GM23338 (cell line): ENCODE results near the gene CASP5. TPM values are rescaled to one million over a fixed set of nuclear protein-coding genes. Genes with fewer than 3 reads are reported as not detected.
"Not testable (repeated sequence)": the region's sequence is repeated elsewhere in the genome, so short reads cannot be mapped to it uniquely, and the experiment has no call there.

Source experiments
- ATAC-seq: fragments of 200-7000 bp; cut with Tn5 transposase; 3 replicates; pipeline ENCODE4 v1.9.1; 2020
- DNase-seq: peaks from one replicate; pipeline ENCODE4 v3.0.0-alpha.2; 2015; ENCODE audit warnings: low spot score
- H2AFZ ChIP-seq: fragments of 200-600 bp; sonication (generic); 2 replicates; pipeline ENCODE4 v1.8.0; 2016; ENCODE audit warnings: antibody characterized with exemption, mild to moderate bottlenecking, moderate library complexity
- H3F3A ChIP-seq: fragments of 200-600 bp; sonication (generic); replicated peaks from 2 replicates; pipeline ENCODE4 v1.8.0; 2017; ENCODE audit warnings: antibody characterized with exemption, mixed run types, low read depth
- H3K27ac ChIP-seq: fragments of 200-600 bp; sonication (generic); 2 replicates; pipeline ENCODE4 v1.6.1; 2016; ENCODE audit warnings: low read depth
- H3K27me3 ChIP-seq: fragments of 200-600 bp; sonication (generic); 2 replicates; pipeline ENCODE4 v1.8.0; 2016; ENCODE audit warnings: mild to moderate bottlenecking, mixed run types, moderate library complexity; ENCODE audit not compliant: insufficient read depth
- H3K36me3 ChIP-seq: fragments of 200-600 bp; sonication (generic); 2 replicates; pipeline ENCODE4 v1.8.0; 2016; ENCODE audit warnings: mild to moderate bottlenecking; ENCODE audit not compliant: insufficient read depth
- H3K4me1 ChIP-seq: fragments of 200-600 bp; sonication (generic); 2 replicates; pipeline ENCODE4 v1.8.0; 2016; ENCODE audit warnings: mild to moderate bottlenecking, moderate library complexity; ENCODE audit not compliant: insufficient read depth
- H3K4me2 ChIP-seq: fragments of 200-600 bp; sonication (generic); 2 replicates; pipeline ENCODE4 v1.7.1; 2017; ENCODE audit warnings: mixed run types
- H3K4me3 ChIP-seq: fragments of 200-600 bp; sonication (generic); 2 replicates; pipeline ENCODE4 v1.6.1; 2016; ENCODE audit warnings: mixed run types
- H3K79me2 ChIP-seq: fragments of 200-600 bp; sonication (generic); replicated peaks from 2 replicates; pipeline ENCODE4 v1.8.0; 2017; ENCODE audit warnings: mild to moderate bottlenecking; ENCODE audit not compliant: insufficient read depth
- H3K9me2 ChIP-seq: fragments of 200-600 bp; sonication (generic); 2 replicates; pipeline ENCODE4 v1.8.0; 2017; ENCODE audit not compliant: insufficient read depth
- H4K20me1 ChIP-seq: fragments of 200-600 bp; sonication (generic); replicated peaks from 2 replicates; pipeline ENCODE4 v1.8.0; 2017; ENCODE audit warnings: mild to moderate bottlenecking; ENCODE audit not compliant: insufficient read depth
- H3K27ac Mint-ChIP-seq: 2 replicates; pipeline ENCODE4 v1.8.0; 2020; ENCODE audit warnings: inconsistent platforms, mild to moderate bottlenecking, moderate library complexity, mixed read lengths
- H3K27me3 Mint-ChIP-seq: 3 replicates; pipeline ENCODE4 v1.8.0; 2022; ENCODE audit warnings: low read depth, mild to moderate bottlenecking, moderate library complexity, mixed read lengths, inconsistent platforms; ENCODE audit not compliant: insufficient read depth, poor library complexity
- H3K36me3 Mint-ChIP-seq: 3 replicates; pipeline ENCODE4 v1.8.0; 2021; ENCODE audit warnings: low read depth, mild to moderate bottlenecking, inconsistent platforms, moderate library complexity, mixed read lengths
- H3K4me1 Mint-ChIP-seq: 3 replicates; pipeline ENCODE4 v1.8.0; 2020; ENCODE audit warnings: mild to moderate bottlenecking, inconsistent platforms, mixed read lengths
- H3K4me3 Mint-ChIP-seq: 3 replicates; pipeline ENCODE4 v1.8.0; 2021; ENCODE audit warnings: moderate library complexity, mild to moderate bottlenecking, inconsistent platforms, mixed read lengths
- H3K9me3 Mint-ChIP-seq: 3 replicates; pipeline ENCODE4 v1.8.0; 2020; ENCODE audit warnings: moderate library complexity, mild to moderate bottlenecking, inconsistent platforms, mixed read lengths
- ZNF114 ChIP-seq: fragments of 250-450 bp; sonication (Bioruptor Pico); IDR thresholded peaks from 2 replicates; pipeline ENCODE4 v1.5.0; 2020; ENCODE audit warnings: mild to moderate bottlenecking, moderate library complexity
- polyA plus RNA-seq: library from polyadenylated mRNA; unstranded; fragments of >200 nt; fragmentation: Nextera tagmentation; extraction: Ambion mirVana; gene quantifications from 2 replicates; pipeline ENCODE4 v1.2.1, GENCODE V29; 2016
- total RNA-seq: library from RNA; depleted of rRNA; stranded (reverse); fragments of >200 nt; shearing (Covaris generic); gene quantifications from 2 replicates; pipeline ENCODE4 v1.2.3, GENCODE V29; 2014
- TF ChIP-seq, protein P1 (sequence below): fragments of 250-450 bp; sonication (Bioruptor Pico); IDR thresholded peaks from 2 replicates; pipeline ENCODE4 v1.5.0; 2020; ENCODE audit warnings: mild to moderate bottlenecking, moderate library complexity
- TF ChIP-seq, protein P2 (sequence below): IDR thresholded peaks from one replicate; pipeline ENCODE4 v1.6.1; 2018; ENCODE audit warnings: antibody characterized with exemption; ENCODE audit not compliant: unreplicated experiment

The CASP5 gene
- total and polyA plus RNA-seq, 2 experiments from 2014 or later = not detected

DNA sequence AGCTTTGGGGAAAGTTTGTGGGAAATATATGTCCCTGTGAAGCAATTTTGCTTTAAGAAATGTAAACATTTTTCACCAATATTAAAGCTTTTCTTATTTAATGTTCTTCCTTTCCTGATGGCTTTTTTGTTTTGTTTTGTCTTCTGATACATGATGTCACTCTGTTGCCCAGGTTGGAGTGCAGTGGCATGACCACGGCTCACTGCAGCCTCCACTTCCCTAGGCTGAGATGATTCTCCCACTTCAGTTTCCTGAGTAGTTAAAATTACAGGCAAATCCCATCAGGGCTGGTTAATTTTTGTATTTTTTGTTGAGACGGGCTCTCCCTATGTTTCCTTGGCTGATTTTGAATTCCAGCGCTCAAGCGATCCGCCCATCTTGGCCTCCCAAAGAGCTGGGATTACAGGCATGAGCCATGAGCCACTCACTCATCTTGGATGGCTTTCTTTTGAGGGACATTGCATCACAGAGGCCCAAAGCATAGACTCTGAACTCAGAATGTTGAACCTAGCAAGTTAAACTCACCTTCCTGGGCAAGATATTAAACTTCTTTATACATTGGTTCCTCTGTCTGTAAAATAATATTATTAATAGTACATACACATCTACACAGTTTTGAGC lies 22.8 kb upstream of the CASP5 start (continued):
- TF ChIP-seq, protein P1, sequence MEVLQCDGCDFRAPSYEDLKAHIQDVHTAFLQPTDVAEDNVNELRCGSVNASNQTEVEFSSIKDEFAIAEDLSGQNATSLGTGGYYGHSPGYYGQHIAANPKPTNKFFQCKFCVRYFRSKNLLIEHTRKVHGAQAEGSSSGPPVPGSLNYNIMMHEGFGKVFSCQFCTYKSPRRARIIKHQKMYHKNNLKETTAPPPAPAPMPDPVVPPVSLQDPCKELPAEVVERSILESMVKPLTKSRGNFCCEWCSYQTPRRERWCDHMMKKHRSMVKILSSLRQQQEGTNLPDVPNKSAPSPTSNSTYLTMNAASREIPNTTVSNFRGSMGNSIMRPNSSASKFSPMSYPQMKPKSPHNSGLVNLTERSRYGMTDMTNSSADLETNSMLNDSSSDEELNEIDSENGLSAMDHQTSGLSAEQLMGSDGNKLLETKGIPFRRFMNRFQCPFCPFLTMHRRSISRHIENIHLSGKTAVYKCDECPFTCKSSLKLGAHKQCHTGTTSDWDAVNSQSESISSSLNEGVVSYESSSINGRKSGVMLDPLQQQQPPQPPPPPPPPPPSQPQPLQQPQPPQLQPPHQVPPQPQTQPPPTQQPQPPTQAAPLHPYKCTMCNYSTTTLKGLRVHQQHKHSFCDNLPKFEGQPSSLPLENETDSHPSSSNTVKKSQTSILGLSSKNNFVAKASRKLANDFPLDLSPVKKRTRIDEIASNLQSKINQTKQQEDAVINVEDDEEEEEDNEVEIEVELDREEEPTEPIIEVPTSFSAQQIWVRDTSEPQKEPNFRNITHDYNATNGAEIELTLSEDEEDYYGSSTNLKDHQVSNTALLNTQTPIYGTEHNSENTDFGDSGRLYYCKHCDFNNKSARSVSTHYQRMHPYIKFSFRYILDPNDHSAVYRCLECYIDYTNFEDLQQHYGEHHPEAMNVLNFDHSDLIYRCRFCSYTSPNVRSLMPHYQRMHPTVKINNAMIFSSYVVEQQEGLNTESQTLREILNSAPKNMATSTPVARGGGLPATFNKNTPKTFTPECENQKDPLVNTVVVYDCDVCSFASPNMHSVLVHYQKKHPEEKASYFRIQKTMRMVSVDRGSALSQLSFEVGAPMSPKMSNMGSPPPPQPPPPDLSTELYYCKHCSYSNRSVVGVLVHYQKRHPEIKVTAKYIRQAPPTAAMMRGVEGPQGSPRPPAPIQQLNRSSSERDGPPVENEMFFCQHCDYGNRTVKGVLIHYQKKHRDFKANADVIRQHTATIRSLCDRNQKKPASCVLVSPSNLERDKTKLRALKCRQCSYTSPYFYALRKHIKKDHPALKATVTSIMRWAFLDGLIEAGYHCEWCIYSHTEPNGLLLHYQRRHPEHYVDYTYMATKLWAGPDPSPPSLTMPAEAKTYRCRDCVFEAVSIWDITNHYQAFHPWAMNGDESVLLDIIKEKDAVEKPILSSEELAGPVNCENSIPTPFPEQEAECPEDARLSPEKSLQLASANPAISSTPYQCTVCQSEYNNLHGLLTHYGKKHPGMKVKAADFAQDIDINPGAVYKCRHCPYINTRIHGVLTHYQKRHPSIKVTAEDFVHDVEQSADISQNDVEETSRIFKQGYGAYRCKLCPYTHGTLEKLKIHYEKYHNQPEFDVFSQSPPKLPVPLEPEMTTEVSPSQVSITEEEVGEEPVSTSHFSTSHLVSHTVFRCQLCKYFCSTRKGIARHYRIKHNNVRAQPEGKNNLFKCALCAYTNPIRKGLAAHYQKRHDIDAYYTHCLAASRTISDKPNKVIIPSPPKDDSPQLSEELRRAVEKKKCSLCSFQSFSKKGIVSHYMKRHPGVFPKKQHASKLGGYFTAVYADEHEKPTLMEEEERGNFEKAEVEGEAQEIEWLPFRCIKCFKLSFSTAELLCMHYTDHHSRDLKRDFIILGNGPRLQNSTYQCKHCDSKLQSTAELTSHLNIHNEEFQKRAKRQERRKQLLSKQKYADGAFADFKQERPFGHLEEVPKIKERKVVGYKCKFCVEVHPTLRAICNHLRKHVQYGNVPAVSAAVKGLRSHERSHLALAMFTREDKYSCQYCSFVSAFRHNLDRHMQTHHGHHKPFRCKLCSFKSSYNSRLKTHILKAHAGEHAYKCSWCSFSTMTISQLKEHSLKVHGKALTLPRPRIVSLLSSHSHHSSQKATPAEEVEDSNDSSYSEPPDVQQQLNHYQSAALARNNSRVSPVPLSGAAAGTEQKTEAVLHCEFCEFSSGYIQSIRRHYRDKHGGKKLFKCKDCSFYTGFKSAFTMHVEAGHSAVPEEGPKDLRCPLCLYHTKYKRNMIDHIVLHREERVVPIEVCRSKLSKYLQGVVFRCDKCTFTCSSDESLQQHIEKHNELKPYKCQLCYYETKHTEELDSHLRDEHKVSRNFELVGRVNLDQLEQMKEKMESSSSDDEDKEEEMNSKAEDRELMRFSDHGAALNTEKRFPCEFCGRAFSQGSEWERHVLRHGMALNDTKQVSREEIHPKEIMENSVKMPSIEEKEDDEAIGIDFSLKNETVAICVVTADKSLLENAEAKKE = no peak
- TF ChIP-seq ZNF114 (CRISPR knock-in tag) = no peak
- TF ChIP-seq, protein P2, sequence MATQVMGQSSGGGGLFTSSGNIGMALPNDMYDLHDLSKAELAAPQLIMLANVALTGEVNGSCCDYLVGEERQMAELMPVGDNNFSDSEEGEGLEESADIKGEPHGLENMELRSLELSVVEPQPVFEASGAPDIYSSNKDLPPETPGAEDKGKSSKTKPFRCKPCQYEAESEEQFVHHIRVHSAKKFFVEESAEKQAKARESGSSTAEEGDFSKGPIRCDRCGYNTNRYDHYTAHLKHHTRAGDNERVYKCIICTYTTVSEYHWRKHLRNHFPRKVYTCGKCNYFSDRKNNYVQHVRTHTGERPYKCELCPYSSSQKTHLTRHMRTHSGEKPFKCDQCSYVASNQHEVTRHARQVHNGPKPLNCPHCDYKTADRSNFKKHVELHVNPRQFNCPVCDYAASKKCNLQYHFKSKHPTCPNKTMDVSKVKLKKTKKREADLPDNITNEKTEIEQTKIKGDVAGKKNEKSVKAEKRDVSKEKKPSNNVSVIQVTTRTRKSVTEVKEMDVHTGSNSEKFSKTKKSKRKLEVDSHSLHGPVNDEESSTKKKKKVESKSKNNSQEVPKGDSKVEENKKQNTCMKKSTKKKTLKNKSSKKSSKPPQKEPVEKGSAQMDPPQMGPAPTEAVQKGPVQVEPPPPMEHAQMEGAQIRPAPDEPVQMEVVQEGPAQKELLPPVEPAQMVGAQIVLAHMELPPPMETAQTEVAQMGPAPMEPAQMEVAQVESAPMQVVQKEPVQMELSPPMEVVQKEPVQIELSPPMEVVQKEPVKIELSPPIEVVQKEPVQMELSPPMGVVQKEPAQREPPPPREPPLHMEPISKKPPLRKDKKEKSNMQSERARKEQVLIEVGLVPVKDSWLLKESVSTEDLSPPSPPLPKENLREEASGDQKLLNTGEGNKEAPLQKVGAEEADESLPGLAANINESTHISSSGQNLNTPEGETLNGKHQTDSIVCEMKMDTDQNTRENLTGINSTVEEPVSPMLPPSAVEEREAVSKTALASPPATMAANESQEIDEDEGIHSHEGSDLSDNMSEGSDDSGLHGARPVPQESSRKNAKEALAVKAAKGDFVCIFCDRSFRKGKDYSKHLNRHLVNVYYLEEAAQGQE = no peak

DNA sequence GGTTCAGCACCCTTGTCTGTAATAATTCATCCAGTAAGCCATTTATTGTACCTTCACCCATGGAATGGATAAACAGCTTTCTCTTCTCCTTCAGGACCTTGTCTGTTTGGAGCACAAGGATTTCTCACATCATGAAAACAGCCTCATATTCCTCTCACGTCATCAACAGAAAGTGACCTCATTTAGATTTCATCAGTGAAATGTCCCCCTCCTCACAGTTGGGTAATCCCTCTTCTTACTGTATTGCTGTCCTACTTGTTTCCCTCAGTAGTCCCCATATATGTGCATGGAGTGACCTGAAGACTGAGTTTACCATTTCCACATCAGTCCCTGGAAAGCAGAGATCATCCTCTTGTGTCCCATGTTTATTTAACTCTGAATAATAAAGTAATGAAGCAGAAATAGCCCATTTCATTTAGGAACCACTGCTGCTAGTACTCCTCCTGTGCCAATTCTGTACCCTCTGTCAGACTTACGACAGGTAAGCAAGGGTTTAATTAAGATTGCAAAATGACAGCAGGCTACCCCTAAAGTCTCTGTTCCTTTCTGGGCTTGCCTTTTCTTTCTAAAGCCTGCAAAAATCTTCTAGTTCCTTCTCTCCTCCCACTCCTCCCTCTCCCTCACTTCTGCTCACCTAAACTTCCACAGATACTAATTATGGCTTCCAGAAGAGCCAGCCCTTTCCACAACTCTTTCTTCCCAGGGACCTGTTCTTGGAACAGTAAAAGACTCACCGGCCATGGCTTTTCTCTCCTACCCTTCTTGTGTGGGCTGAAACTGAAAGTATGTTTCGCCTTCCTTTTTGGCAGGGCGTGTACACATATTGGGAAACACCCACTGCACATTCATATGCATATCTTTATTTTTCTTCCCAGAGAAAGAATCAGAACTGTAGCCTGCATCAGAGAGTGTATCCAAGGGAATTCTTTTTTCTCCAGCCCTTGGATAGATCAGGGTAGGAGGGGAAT lies 21.9 kb upstream of the CASP5 start, which contains the start of gene CARD16:
Gene CARD16 (minus strand): TSS at position 779 of the 968 bp plus-strand sequence. CDS start 38 bp downstream, at position 741.
- not testable (repeated sequence) for ATAC-seq, H3K79me2 ChIP-seq, H4K20me1 ChIP-seq, H3K4me1 Mint-ChIP-seq, H3K27me3 Mint-ChIP-seq, H3K36me3 Mint-ChIP-seq, H3K27ac ChIP-seq, H3K9me2 ChIP-seq, H3K36me3 ChIP-seq, H3K4me1 ChIP-seq, H3K4me3 Mint-ChIP-seq, H3K9me3 Mint-ChIP-seq, H3K27me3 ChIP-seq, DNase-seq, H3K4me3 ChIP-seq, H3K4me2 ChIP-seq, H3F3A ChIP-seq, H3K27ac Mint-ChIP-seq
- H2AFZ ChIP-seq = peak within 1 kb of the TSS; percentile 72; the same call in 1 of the 2 replicates
